Fibroblast of lung (primary cell): ENCODE data around the gene STARD13. TPM values are rescaled to one million over a fixed set of nuclear protein-coding genes. Genes with fewer than 3 reads are reported as not detected.

Experiments used
- DNase-seq, 2 donors: peaks; one replicate each; pipeline versions ENCODE4 v3.0.0 to v3.0.0-alpha.2; 2010; ENCODE audit warnings: low read depth in 2 of 2
- H2AFZ ChIP-seq: 2 replicates; pipeline ENCODE4 v1.5.1; 2012; ENCODE audit warnings: low read length, control low read depth, inconsistent platforms
- H3K27ac ChIP-seq: 2 replicates; pipeline ENCODE4 v1.5.1; 2011; ENCODE audit warnings: low read length, control low read depth; ENCODE audit not compliant: insufficient read depth
- H3K27me3 ChIP-seq: 2 replicates; pipeline ENCODE4 v1.5.1; 2011; ENCODE audit warnings: mild to moderate bottlenecking, low read length; ENCODE audit not compliant: control insufficient read depth, insufficient read depth
- H3K36me3 ChIP-seq: 2 replicates; pipeline ENCODE4 v1.5.1; 2011; ENCODE audit warnings: low read length; ENCODE audit not compliant: control insufficient read depth, insufficient read depth
- H3K4me1 ChIP-seq: 2 replicates; pipeline ENCODE4 v1.5.1; 2011; ENCODE audit warnings: low read length; ENCODE audit not compliant: control insufficient read depth, insufficient read depth; ENCODE audit errors: extremely low read depth
- H3K4me2 ChIP-seq: 2 replicates; pipeline ENCODE4 v1.5.1; 2011; ENCODE audit warnings: low read length, control low read depth; ENCODE audit not compliant: insufficient read depth; ENCODE audit errors: extremely low read depth
- H3K4me3 ChIP-seq, 4 experiments: fragments of 200-600 bp in 1 of 4; sonication (generic) in 1 of 4; replicated peaks in 1 of 4; 2 replicates each; pipeline ENCODE4 v1.5.1; 2011 to 2016; ENCODE audit warnings: low read length in 4 of 4, low read depth in 3 of 4, mild to moderate bottlenecking in 3 of 4, control low read depth in 2 of 4, inconsistent platforms in 1 of 4, mixed read lengths in 1 of 4; ENCODE audit not compliant: insufficient read depth in 1 of 4; ENCODE audit errors: control extremely low read depth in 1 of 4
- H3K79me2 ChIP-seq: 2 replicates; pipeline ENCODE4 v1.5.1; 2012; ENCODE audit warnings: mild to moderate bottlenecking, low read length, inconsistent platforms; ENCODE audit not compliant: control insufficient read depth, insufficient read depth
- H3K9ac ChIP-seq: 2 replicates; pipeline ENCODE4 v1.5.1; 2011; ENCODE audit warnings: mild to moderate bottlenecking, low read length, control low read depth; ENCODE audit not compliant: insufficient read depth
- H3K9me3 ChIP-seq: 2 replicates; pipeline ENCODE4 v1.5.1; 2012; ENCODE audit warnings: low read depth, low read length; ENCODE audit not compliant: control insufficient read depth, insufficient read depth
- H4K20me1 ChIP-seq: 2 replicates; pipeline ENCODE4 v1.5.1; 2011; ENCODE audit warnings: low read length; ENCODE audit not compliant: control insufficient read depth, insufficient read depth; ENCODE audit errors: extremely low read depth
- EZH2 ChIP-seq: IDR thresholded peaks from 2 replicates; pipeline ENCODE4 v1.5.1; 2012; ENCODE audit warnings: low read length, control low read depth, mild to moderate bottlenecking; ENCODE audit errors: missing control alignments
- polyA plus RNA-seq, 2 donors: library from polyadenylated mRNA; depleted of rRNA in 1 of 2; stranded (reverse) in 1 of 2; unstranded in 1 of 2; fragments of >200 nt; gene quantifications; 2 replicates each; pipeline ENCODE4 v1.2.1, GENCODE V29; 2011 to 2012; ENCODE audit warnings: missing spikeins in 1 of 2
- total RNA-seq: library from RNA; depleted of rRNA; stranded (reverse); fragments of >200 nt; gene quantifications from 2 replicates; pipeline ENCODE4 v1.2.1, GENCODE V29; 2014
- TF ChIP-seq, protein P1 (sequence below), 2 donors: IDR thresholded peaks in 1 of 2; conservative IDR thresholded peaks in 1 of 2; 1 replicate in 1 of 2; 2 replicates in 1 of 2; pipeline ENCODE4 v1.5.1; 2011 to 2012; ENCODE audit warnings: low read length in 2 of 2, control low read depth in 1 of 2, inconsistent platforms in 1 of 2, low read depth in 1 of 2, mild to moderate bottlenecking in 1 of 2

STARD13 gene
- total and polyA plus RNA-seq, 2 donors (not counting 1 experiment from before 2014, with no cell fraction given): 25.2 to 44.6 TPM

DNA sequence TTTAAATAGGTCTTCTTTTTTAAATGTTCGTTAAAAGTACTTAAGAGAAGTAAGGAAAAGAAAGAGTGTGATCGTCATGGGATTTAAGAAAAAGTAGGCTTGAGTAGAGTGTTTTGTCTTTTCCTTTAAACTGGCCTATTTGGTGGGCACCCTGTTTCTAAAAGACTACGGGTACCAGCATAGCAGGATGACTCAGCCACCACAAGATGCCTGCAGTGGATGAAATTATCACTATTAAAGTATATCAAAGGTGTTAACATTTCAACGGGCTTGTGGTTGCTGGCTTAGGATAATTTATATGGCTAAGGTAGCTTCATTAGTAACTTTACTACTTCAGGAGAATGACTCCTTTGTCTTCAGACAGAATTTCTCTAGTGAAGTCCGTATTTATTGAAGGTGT lies 112.6 kb downstream of the STARD13 start:
- Histone ChIP-seq H3K27ac (no peak overlapping the region), H2AFZ (no peak overlapping the region), H3K4me3 (no peak overlapping the region), H3K27me3 (no peaks in the 10 kb centered on the region), H3K4me1 (peaks cover 16% of the 10 kb centered on the region), H3K9ac (no peak overlapping the region), H4K20me1 (no peaks in the 10 kb centered on the region), H3K36me3 (no peaks in the 10 kb centered on the region), H3K79me2 (peaks cover 45% of the 10 kb centered on the region), H3K9me3 (no peaks in the 10 kb centered on the region), H3K4me2 (no peak overlapping the region)
- DNase-seq: peak in 1 of 2 donors; percentile 40
- no peak for TF ChIP-seq EZH2
- TF ChIP-seq, protein P1, sequence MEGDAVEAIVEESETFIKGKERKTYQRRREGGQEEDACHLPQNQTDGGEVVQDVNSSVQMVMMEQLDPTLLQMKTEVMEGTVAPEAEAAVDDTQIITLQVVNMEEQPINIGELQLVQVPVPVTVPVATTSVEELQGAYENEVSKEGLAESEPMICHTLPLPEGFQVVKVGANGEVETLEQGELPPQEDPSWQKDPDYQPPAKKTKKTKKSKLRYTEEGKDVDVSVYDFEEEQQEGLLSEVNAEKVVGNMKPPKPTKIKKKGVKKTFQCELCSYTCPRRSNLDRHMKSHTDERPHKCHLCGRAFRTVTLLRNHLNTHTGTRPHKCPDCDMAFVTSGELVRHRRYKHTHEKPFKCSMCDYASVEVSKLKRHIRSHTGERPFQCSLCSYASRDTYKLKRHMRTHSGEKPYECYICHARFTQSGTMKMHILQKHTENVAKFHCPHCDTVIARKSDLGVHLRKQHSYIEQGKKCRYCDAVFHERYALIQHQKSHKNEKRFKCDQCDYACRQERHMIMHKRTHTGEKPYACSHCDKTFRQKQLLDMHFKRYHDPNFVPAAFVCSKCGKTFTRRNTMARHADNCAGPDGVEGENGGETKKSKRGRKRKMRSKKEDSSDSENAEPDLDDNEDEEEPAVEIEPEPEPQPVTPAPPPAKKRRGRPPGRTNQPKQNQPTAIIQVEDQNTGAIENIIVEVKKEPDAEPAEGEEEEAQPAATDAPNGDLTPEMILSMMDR (conservative IDR thresholded peaks at IDR 0.05 in 1 of 2, IDR thresholded peaks at IDR 0.05 in 1 of 2; ENCODE audit: low read depth in 1 of 2, low read length in 2 of 2): no peak

DNA sequence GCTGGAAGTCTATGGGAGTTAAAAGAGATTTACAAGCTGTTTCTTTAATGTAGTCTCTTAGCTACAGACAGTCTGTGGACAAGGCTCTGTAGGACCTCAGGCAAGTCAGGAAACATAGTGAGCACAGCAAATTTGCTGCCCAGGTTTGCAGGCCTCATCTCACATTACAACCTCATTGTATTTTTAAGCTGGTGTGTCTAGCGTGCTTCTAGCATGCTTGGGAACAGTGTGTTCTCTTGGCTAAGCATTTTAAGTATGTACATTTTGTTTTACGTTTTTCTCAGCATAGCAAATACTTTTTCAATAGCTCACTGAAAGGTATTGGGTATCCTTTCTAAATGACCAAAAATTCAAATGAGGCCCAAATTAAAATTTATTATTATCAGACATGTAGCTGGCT lies 113.2 kb downstream of the STARD13 start:
- no peak overlapping the region for H3K27ac ChIP-seq
- peaks cover 47% of the 10 kb centered on the region for H3K79me2 ChIP-seq
- no peak overlapping the region for H3K4me3 ChIP-seq
- H3K9ac ChIP-seq: no peak overlapping the region
- no peak overlapping the region for H2AFZ ChIP-seq
- H3K36me3 ChIP-seq: no peaks in the 10 kb centered on the region
- H3K9me3 ChIP-seq: no peaks in the 10 kb centered on the region
- H4K20me1 ChIP-seq: no peaks in the 10 kb centered on the region
- DNase-seq: peak in 1 of 2 donors; percentile 88
- peaks cover 16% of the 10 kb centered on the region for H3K4me1 ChIP-seq
- no peaks in the 10 kb centered on the region for H3K27me3 ChIP-seq
- TF ChIP-seq EZH2: no peak
- TF ChIP-seq, protein P1 (conservative IDR thresholded peaks at IDR 0.05 in 1 of 2, IDR thresholded peaks at IDR 0.05 in 1 of 2; ENCODE audit: low read depth in 1 of 2, low read length in 2 of 2): no peak
- no peak overlapping the region for H3K4me2 ChIP-seq

DNA sequence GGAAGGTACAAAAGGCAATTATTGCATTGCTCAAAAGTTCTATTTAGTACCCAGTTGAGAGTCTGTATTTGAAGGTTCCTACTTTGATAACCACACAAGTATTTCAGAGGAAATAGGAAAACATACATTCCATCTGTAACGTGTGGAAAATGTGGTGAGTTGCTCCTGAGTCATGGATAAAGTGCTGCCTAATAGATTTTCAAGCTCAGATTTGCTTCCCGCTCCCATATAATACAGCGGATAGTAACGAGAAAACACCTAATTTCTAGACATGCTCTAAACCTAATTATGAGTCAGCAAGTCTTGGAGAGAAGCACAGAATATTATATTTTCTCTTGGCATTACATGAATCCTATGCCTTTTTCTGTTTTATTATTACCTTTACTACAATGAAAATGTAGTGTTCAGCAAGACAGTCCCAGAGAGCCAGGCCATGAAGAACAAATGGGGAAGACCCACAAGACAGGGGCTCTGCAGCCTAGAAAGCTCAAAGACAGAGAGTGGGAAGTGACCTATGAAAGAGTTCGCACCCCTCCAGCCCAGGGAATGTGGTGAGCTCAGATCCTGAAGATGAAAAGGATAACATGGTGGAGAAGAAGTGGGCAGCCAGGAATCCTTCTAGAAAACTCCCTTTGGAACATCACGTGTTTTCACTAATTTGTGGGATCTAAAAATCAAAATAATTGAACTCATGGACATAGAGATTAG lies 116.1 kb downstream of the STARD13 start:
- no peak overlapping the region for H3K4me2 ChIP-seq
- peaks cover 9% of the 10 kb centered on the region for H3K4me1 ChIP-seq
- no peaks in the 10 kb centered on the region for H3K27me3 ChIP-seq
- H3K9me3 ChIP-seq: no peaks in the 10 kb centered on the region
- no peak overlapping the region for H3K4me3 ChIP-seq
- peaks cover 37% of the 10 kb centered on the region for H3K79me2 ChIP-seq
- peak overlapping the region; percentile 27 for H3K27ac ChIP-seq
- H4K20me1 ChIP-seq: no peaks in the 10 kb centered on the region
- no peak overlapping the region for H2AFZ ChIP-seq
- H3K9ac ChIP-seq: no peak overlapping the region
- TF ChIP-seq EZH2: no peak
- TF ChIP-seq, protein P1 (conservative IDR thresholded peaks at IDR 0.05 in 1 of 2, IDR thresholded peaks at IDR 0.05 in 1 of 2; ENCODE audit: low read depth in 1 of 2, low read length in 2 of 2): no peak
- DNase-seq: peak; percentile 78 to 96
- H3K36me3 ChIP-seq: no peaks in the 10 kb centered on the region
